Panc1 (cell line): ENCODE results near the gene ZBP1. TPM values are rescaled to one million over a fixed set of nuclear protein-coding genes. Genes with fewer than 3 reads are reported as not detected.

Source experiments
- ATAC-seq: fragments of 200-7000 bp; cut with Tn5 transposase; 2 replicates; pipeline ENCODE4 v1.9.1; 2020; ENCODE audit warnings: mild to moderate bottlenecking, moderate library complexity
- BruUV-seq: library from RNA; stranded (reverse); fragments of 400-500 nt; replicated peaks from 2 replicates; lab custom pipeline; 2021; lab: Mats Ljungman, UMichigan
- CTCF ChIA-PET: fragments of 300-600 bp; sonication (Branson Sonifier 250); formaldehyde crosslinking; loops from one replicate; lab custom pipeline; 2022; ENCODE audit warnings: antibody characterized with exemption; lab: Charles Lee
- POLR2A ChIA-PET: fragments of 300-600 bp; sonication (Branson Sonifier 250); formaldehyde crosslinking; loops from one replicate; lab custom pipeline; 2022; ENCODE audit warnings: antibody characterized with exemption; lab: Charles Lee
- DNase-seq: peaks from one replicate; pipeline ENCODE4 v3.0.0-alpha.2; 2010; ENCODE audit warnings: low read depth, low spot score
- H3K27ac ChIP-seq: 2 replicates; pipeline ENCODE4 v1.5.1; 2011; ENCODE audit warnings: mild to moderate bottlenecking, low read length, inconsistent platforms
- H3K27me3 ChIP-seq: fragments of 200-500 bp; sonication (Bioruptor generic); 2 replicates; pipeline ENCODE4 v1.6.0; 2014; ENCODE audit warnings: low read length, inconsistent platforms; ENCODE audit not compliant: control insufficient read depth, insufficient read depth
- H3K36me3 ChIP-seq: fragments of 200-500 bp; sonication (Bioruptor generic); 2 replicates; pipeline ENCODE4 v1.5.1; 2014; ENCODE audit warnings: inconsistent platforms, mild to moderate bottlenecking, low read length, moderate library complexity; ENCODE audit not compliant: control insufficient read depth, insufficient read depth
- H3K4me1 ChIP-seq: 2 replicates; pipeline ENCODE4 v1.5.1; 2011; ENCODE audit warnings: inconsistent platforms, mild to moderate bottlenecking, low read length, moderate library complexity; ENCODE audit not compliant: control insufficient read depth, insufficient read depth
- H3K4me3 ChIP-seq, 2 experiments: 2 replicates each; pipeline ENCODE4 v1.5.1; 2011 to 2012; ENCODE audit warnings: low read depth in 2 of 2, low read length in 2 of 2, mild to moderate bottlenecking in 2 of 2, inconsistent platforms in 1 of 2, moderate library complexity in 1 of 2
- H3K9me3 ChIP-seq: fragments of 200-500 bp; sonication (Bioruptor generic); 2 replicates; pipeline ENCODE4 v1.5.1; 2014; ENCODE audit warnings: low read depth, mild to moderate bottlenecking, inconsistent platforms, low read length, moderate library complexity; ENCODE audit not compliant: control insufficient read depth, insufficient read depth
- CTCF ChIP-seq: fragments of 450-650 bp; IDR thresholded peaks from 2 replicates; pipeline ENCODE4 v1.5.1; 2017; ENCODE audit warnings: mild to moderate bottlenecking
- POLR2AphosphoS5 ChIP-seq: IDR thresholded peaks from 2 replicates; pipeline ENCODE4 v1.6.1; 2012; ENCODE audit warnings: mild to moderate bottlenecking, low read depth, low read length, moderate library complexity
- REST ChIP-seq, 2 experiments: IDR thresholded peaks; 2 replicates each; pipeline ENCODE4 v1.6.1; 2011 to 2012; ENCODE audit warnings: low read depth in 2 of 2, control low read depth in 1 of 2, low read length in 1 of 2, mild to moderate bottlenecking in 1 of 2, moderate library complexity in 1 of 2; ENCODE audit not compliant: insufficient read depth in 1 of 2
- SIN3A ChIP-seq: IDR thresholded peaks from 2 replicates; pipeline ENCODE4 v1.6.1; 2012; ENCODE audit warnings: low read depth, mild to moderate bottlenecking, low read length, moderate library complexity, borderline replicate concordance; ENCODE audit not compliant: insufficient read depth
- TCF7L2 ChIP-seq: IDR thresholded peaks from 2 replicates; pipeline ENCODE4 v1.6.1; 2011; ENCODE audit warnings: mild to moderate bottlenecking, low read depth, low read length, inconsistent platforms
- in situ Hi-C: cut with HindIII; loops from 2 replicates; pipeline ENCODE4 v1.10.0; 2016; ENCODE audit warnings: low sequenced_read_pairs, low pct_unique_long_range_greater_than_20kb
- intact Hi-C: fragments of 100-400 bp; cut with micrococcal nuclease; formaldehyde crosslinking; loops from one replicate; pipeline ENCODE4 v1.10.0; 2022; ENCODE audit not compliant: unreplicated experiment
- total RNA-seq: library from RNA; stranded (reverse); gene quantifications from one replicate; pipeline ENCODE4 v1.2.1, GENCODE V29; 2021; ENCODE audit not compliant: unreplicated experiment

ZBP1 gene
- total RNA-seq, 1 experiment from 2014 or later, result not detected

GRCh38 chr20:57573242-57573641 is 47.0 kb downstream of the ZBP1 start:
- Histone ChIP-seq H3K36me3 (no peaks in the 10 kb centered on the region; the same call in 1 of the 2 replicates), H3K9me3 (no peaks in the 10 kb centered on the region), H3K27me3 (peaks cover 17% of the 10 kb centered on the region; the same call in 1 of the 2 replicates), H3K4me3 (no peak overlapping the region), H3K4me1 (no peaks in the 10 kb centered on the region), H3K27ac (no peak overlapping the region)
- ChIA-PET CTCF (no interaction called here), POLR2A (no interaction called here)
- TF ChIP-seq POLR2AphosphoS5 (no peak), REST (IDR thresholded peaks at IDR 0.05; ENCODE audit: insufficient read depth in 1 of 2, low read depth in 2 of 2, low read length in 1 of 2) (no peak), TCF7L2 (no peak), SIN3A (no peak)
- BruUV-seq, result no TSS peak
- DNase-seq (no peak), ATAC-seq (no peak)
- in situ Hi-C loops, result no loop called here
- intact Hi-C loops, result no loop called here

- ATAC-seq (no peak), DNase-seq (no peak)
- CTCF ChIA-PET, result interaction anchor here (0.6 kb wide), 1 partner anchor 73 kb away, joined by 3 read pairs; no protein-coding TSS in a partner anchor
- H3K27me3 ChIP-seq, result peaks cover 14% of the 10 kb centered on the region; the same call in 1 of the 2 replicates
- TF ChIP-seq SIN3A (no peak), POLR2AphosphoS5 (no peak), REST (IDR thresholded peaks at IDR 0.05; ENCODE audit: insufficient read depth in 1 of 2, low read depth in 2 of 2, low read length in 1 of 2) (no peak), CTCF (no peak), TCF7L2 (no peak)
- in situ Hi-C loops, result no loop called here
- H3K36me3 ChIP-seq, result no peaks in the 10 kb centered on the region; the same call in 1 of the 2 replicates
- H3K4me1 ChIP-seq, result no peaks in the 10 kb centered on the region
- intact Hi-C loops, result no loop called here
- no peaks in the 10 kb centered on the region for H3K9me3 ChIP-seq
- no peak overlapping the region for H3K4me3 ChIP-seq
- BruUV-seq, result no TSS peak
- POLR2A ChIA-PET, result interaction anchor here (0.6 kb wide), 1 partner anchor 113 kb away, joined by 10 read pairs; no protein-coding TSS in a partner anchor
- no peak overlapping the region for H3K27ac ChIP-seq
Observed at GRCh38 chr20:57571782-57572416, 48.3 kb downstream of the ZBP1 start.
